NCI-H1694 treated with DMSO at 0.1 percent for 48 hours (cell line): Measurements from ENCODE around the gene PLCB1.
"Not testable (repeated sequence)": the region's sequence is repeated elsewhere in the genome, so short reads cannot be mapped to it uniquely, and the experiment has no call there.

Experiments
- DNase-seq: peaks from one replicate; lab custom pipeline; 2025; lab: John Stamatoyannopoulos, UW

PLCB1 gene

GRCh38 chr20:8335059-8335458 is 203.0 kb downstream of the PLCB1 start:
- DNase-seq = no peak

GRCh38 chr20:8335495-8336195 is 203.6 kb downstream of the PLCB1 start:
- no peak for DNase-seq

GRCh38 chr20:8339349-8339748 is 207.3 kb downstream of the PLCB1 start:
- DNase-seq = no peak

DNA sequence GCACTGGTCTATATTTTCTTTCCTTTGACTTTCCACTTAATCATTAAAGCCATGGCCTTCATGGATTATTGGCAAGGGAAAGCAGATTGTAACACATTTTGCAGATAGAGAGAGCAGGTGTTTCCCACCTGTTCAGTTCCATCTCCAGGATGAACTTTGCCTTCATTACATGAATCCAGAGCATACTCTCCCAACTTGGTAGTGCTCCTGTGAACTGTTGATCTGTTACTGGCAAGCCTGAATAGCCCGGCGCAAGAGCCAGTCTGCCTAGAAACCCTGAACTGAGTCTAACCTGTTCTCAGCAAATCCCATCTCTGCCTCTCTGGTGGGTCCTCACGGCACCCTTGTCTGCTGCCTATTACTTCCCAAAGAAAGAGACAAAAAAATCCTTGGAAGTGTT is 210.3 kb downstream of the PLCB1 start:
- no peak for DNase-seq

- no peak for DNase-seq
Measured at GRCh38 chr20:8344106-8344505, 212.0 kb downstream of the PLCB1 start.

- DNase-seq = no peak
Measured at GRCh38 chr20:8344631-8345030, 212.6 kb downstream of the PLCB1 start.

DNA sequence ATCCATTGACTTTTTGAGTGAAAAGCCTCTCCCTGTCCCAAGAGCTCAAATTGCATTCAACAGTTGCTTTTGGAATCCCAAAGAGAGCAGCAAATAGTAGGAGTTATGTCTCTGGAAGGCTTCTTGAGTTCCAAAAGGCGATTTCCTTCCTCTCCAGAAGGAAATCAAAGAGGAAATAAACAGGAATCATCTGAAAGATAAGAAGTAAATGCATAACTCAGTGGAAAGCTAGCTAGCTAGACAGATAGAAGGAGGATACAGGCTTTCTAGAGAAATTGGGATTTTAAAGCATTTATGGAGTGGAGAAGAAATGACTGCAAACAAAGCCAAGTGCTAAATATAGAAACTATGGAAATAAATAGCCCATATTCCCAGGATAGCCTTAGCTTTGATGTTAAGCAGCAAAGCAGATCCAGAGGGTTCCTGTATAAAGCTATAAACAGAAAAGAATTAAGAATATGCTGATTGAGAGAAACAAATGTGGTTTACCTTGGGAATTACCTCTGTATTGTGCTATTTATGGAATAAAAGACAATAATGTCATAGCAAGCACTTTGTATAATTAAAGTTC is 214.7 kb downstream of the PLCB1 start:
- no peak for DNase-seq

- DNase-seq = not testable (repeated sequence)
Measured at GRCh38 chr20:8350225-8350624, 218.2 kb downstream of the PLCB1 start.

DNA sequence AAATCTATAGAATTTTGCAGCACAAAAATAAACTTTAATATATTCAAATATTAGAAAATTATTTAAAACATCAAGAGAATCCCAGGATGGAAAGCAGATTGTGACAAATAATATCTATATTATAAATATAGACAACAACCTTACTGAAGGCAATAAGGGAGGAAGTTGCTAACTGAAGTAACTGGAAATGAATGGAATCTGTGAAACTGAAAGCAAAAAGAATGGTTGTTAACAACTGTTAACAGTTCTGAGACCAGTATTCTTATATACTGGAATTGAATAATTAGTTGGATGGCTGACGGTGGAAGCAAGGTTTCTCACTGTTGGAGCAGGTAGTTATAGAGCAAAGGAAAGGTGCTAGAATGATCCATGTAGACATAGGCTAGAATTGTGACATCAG is 220.4 kb downstream of the PLCB1 start:
- no peak for DNase-seq

GRCh38 chr20:8353512-8353911 is 221.4 kb downstream of the PLCB1 start:
- no peak for DNase-seq

DNA sequence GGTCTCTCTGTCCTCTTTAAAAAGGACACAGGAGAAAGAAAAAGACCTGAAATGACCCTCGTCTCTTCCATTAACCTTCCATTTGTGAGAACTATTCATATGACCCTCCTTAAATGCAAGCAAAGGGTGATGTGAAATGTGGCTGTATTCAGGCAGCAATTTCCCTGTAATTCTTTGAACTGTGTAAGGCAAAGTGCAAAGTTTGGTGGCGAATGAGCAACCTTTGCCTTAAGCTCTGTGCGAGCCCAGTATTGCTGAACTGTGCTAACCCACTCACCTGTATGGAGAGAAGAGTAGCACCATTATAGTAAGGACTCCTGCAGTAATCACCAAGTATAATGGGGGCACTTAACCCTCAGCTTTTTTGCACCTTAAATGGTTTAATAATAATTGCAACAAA is 223.4 kb downstream of the PLCB1 start:
- no peak for DNase-seq

DNA sequence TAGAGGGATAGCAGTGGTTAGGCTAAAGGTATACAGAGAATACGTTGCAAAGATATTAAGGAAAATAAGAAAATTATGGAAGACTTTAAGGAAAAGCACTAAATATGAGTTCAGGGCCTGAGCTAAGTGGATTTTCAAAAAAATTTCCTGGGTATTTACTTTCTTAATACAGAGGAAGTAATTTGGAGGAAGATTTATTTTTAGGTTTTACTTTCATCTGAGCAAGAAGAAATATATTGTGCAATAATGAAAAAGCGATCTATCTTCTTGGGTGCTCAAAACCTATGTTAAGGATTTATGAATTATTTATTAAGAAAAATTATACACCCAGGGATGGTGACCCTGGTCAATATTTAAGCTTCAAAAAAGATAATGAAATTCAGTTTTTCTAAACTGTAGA is 224.7 kb downstream of the PLCB1 start:
- DNase-seq = no peak

- no peak for DNase-seq
Measured at GRCh38 chr20:8357703-8358102, 225.6 kb downstream of the PLCB1 start.

GRCh38 chr20:8360035-8360434 is 228.0 kb downstream of the PLCB1 start:
- no peak for DNase-seq

GRCh38 chr20:8361006-8361652 is 229.1 kb downstream of the PLCB1 start:
- DNase-seq = no peak

GRCh38 chr20:8361779-8362178 is 229.7 kb downstream of the PLCB1 start:
- no peak for DNase-seq

DNA sequence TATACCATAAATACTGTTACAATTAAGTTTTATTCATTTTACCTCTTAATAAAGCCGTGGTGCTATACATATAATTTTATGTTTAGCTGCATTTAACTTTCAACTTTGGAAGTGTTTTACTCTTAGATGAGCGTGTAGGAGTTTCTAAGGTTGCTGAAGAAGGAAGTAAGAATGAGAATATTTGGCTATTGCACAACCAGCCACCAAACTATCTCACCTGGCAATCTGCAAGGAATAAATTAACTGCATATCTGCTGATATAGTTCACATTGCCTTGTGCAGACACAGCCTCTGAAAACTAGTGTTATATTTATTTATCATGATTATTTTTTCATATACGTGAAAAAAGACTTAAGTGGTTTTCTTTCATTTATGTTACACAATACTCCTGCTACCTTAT is 230.4 kb downstream of the PLCB1 start:
- no peak for DNase-seq

DNA sequence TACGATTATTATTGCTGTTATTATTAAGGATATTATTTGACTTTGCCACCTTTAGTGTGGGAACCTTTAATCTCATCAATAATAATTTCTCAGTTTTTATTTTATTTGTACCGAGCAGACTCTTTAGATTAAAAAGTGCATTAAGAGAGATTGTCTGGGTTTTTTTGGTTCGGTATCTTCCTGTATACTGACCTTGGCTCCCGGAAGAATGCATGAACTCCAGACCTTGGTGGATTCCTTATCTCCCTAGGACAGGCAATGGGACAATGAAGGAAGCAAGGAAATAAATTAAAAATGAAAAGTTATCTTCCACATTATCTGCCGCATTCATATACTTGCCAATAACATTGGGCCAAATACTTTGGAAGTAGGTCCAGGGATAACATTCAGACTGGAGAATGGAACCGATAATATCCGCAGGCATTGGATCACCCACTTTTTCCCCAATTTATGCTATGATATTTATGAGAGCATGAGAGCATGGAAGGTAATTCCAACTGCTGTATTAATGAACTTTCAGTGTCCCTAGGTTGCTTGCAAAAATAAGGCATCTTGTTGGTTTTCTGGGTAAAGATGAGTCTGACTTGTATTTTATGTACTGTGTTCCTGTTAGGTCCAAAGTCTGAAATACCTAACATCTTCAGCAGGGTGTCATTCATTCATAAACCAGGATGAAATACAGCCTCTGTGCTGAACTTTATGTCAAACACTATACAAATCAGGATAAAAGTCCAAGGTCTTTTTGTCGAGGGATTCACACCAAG is 232.1 kb downstream of the PLCB1 start:
- DNase-seq = no peak

- DNase-seq = no peak
Measured at GRCh38 chr20:8364734-8365078, 232.6 kb downstream of the PLCB1 start.

DNA sequence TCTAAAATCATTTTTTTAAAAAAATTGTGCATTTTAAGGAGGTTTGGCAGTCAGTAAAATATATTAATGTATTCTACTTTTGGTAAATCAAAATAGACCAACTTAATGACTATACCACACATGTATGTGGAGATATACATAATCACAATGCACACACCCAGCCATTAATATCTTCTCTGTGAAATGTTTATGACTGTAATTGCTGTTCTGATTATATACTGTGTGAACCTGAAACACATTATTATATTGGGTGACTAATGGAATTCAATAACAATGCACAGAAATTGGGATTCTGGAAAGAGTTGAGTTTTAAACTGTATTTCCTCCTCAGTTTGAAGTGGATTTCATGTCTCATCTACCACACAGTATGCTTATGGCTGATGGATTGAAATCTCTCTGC is 233.6 kb downstream of the PLCB1 start:
- DNase-seq = no peak

DNA sequence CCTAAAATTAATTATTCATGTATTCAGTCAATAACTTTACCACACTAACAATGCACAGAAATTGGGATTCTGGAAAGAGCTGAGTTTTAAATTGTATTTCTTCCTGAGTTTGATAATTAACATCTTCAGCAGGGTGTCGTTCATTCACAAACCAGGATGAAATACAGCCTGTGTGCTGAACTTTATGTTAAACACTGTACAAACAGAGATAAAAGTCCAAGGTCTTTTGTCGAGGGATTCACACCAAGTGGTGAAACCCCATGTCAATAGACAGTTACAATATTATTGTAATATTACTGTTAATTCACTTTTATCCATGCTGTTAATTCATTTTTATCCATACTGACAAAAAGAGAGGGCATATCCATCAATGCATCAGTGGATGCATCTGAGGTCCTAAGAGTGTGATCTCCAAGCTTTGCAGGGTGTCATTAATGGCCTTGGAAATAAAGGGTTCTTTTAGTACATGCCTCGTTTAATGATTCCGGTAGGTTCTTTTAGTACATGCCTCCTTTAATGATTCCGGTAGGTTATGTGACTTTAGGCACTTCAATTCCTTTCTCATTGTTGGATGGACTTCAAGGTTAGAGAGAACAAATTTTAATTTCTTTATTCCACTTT is 234.3 kb downstream of the PLCB1 start:
- DNase-seq = no peak

DNA sequence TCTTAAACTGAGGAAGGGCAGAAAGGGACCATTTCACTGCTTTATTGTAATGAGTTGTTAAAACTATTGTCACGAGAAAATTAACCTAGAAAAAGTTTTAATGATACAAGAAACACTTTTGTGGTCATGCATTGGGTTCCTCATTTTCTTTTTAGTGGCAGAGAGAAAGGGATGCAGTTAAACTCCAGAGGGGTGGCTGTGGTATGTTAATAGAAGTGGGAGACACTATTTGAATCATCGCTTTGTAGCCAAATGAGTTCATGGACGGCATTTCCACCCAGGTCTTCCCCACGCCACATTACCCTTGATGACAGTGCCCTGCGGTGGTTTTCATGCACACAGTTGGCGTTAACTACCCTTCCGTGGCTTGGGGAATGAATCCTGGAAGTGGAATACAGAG is 235.6 kb downstream of the PLCB1 start:
- DNase-seq = no peak

DNA sequence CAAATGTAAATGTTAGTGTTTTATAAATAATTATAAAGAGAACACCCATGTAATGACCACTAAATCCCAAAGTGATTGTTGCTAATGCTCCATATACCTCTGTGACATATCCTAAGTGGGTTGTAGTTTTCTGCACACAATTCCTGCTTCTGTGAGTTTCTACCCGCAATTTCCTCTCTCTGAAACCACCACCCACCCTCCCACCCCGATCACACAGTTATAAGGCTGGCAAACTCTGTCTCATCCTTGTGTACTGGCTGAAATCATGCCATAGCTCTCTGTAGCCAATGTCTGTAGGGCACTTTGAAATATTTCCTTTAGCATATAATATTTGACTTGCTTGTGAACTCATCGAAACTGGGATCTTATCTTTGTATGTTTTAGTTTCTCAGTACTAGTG is 236.6 kb downstream of the PLCB1 start:
- DNase-seq = no peak
